Natural killer cell treated with Interleukin-12 subunit alpha and Interleukin-12 subunit beta and Interleukin-15 and Interleukin-18, amount 100 ng/mL, for 72 hours (primary cell): Measurements from ENCODE around the gene MMP10. TPM values are rescaled to one million over a fixed set of nuclear protein-coding genes. Genes with fewer than 3 reads are reported as not detected.

Experiments
- ATAC-seq, 2 donors: fragments of 150-1000 bp; cut with Tn5 transposase in 1 of 2; sonication (Bioruptor Pico), chemical (Tn5 transposase) in 1 of 2; 2 replicates each; pipeline ENCODE4 v1.10.0; 2021
- DNase-seq: peaks from one replicate; pipeline ENCODE4 v3.0.0; 2022; ENCODE audit warnings: low spot score
- H3K27ac Mint-ChIP-seq, 2 donors: 1 replicate in 1 of 2; 2 replicates in 1 of 2; pipeline ENCODE4 v1.8.0; 2022; ENCODE audit warnings: mixed read lengths in 2 of 2, mild to moderate bottlenecking in 1 of 2, moderate library complexity in 1 of 2
- H3K27me3 Mint-ChIP-seq, 2 donors: 1 replicate in 1 of 2; 2 replicates in 1 of 2; pipeline ENCODE4 v1.8.0; 2022; ENCODE audit warnings: mixed read lengths in 2 of 2
- H3K36me3 Mint-ChIP-seq: one replicate; pipeline ENCODE4 v1.8.0; 2022; ENCODE audit warnings: mixed read lengths
- H3K4me1 Mint-ChIP-seq, 2 donors: 1 replicate in 1 of 2; 2 replicates in 1 of 2; pipeline ENCODE4 v1.8.0; 2022; ENCODE audit warnings: low read depth in 2 of 2, mixed read lengths in 2 of 2, mild to moderate bottlenecking in 1 of 2
- H3K4me3 Mint-ChIP-seq: one replicate; pipeline ENCODE4 v1.8.0; 2022; ENCODE audit warnings: mixed read lengths
- H3K9me3 Mint-ChIP-seq: 2 replicates; pipeline ENCODE4 v1.8.0; 2022; ENCODE audit warnings: mixed read lengths
- total RNA-seq, 2 donors: library from RNA; stranded (reverse); gene quantifications; one replicate each; pipeline ENCODE4 v1.2.3, GENCODE V29; 2022

Gene MMP10
- total RNA-seq, 2 donors from 2014 or later: not detected

- Mint-ChIP-seq H3K27me3 (no peaks in the 10 kb centered on the region), H3K36me3 (no peaks in the 10 kb centered on the region), H3K4me1 (no peaks in the 10 kb centered on the region), H3K27ac (no peak within 1 kb of the TSS), H3K9me3 (no peaks in the 10 kb centered on the region), H3K4me3 (no peak within 1 kb of the TSS)
- DNase-seq: no peak
- ATAC-seq: no peak
Measured at GRCh38 chr11:102798012-102798746, 17.8 kb upstream of the MMP10 start, which contains the start of gene MMP1. Gene MMP1 (minus strand): TSS chr11:102798160. CDS start chr11:102798092, 68 bp downstream.

DNA sequence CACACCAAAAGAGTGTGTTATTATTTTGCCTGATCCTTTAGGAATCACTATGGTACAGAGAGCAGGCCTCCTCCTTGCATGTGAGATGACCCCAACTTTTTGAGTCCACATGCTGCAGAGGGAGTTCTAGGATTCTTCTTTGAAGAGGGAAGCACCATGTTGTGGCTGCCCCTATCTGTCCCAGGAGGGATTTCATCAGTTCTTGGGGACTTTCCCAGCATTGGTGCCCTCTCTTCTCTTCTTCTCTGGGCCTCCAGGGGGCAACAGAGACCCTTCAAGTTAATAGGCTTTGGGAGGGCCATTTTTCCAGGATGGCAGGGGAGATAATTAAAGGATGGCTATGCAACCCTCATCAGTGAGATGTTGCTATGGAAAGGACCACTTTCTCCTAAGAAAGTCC lies 14.0 kb upstream of the MMP10 start:
- Mint-ChIP-seq H3K27ac (no peak overlapping the region), H3K27me3 (no peaks in the 10 kb centered on the region), H3K9me3 (no peaks in the 10 kb centered on the region), H3K4me3 (no peak overlapping the region), H3K36me3 (no peaks in the 10 kb centered on the region), H3K4me1 (no peaks in the 10 kb centered on the region)
- ATAC-seq (peak; percentile 36 to 68), DNase-seq (no peak)

DNA sequence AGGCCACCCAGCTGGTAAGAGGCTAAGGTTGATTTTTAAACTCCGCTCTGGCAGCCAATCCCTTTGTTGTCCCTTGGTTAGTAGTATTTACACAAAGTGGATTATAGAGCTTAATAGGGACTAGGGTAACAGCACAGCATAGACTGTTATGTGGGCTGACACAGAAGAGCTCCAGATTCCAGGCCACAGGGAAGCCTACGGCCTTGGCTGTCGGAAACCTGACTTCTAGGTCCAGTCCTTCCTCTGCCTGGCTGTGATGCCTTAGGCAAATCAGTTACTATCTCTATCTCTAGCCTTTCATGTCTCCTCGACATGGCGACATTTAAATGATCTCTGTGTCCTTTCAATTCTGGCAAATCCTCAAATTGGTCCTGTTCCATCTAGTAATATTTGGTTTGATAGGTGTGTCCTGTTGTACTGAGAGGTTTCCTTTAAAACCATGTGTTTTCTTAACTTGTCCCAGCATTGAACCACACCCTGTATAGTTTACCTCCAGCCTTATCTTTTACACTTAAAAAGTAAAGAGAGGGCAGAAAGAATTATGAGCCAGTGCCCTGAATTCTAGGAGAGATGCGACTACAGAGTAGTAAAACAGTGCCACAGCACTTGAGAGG lies 13.4 kb upstream of the MMP10 start:
- no peaks in the 10 kb centered on the region for H3K27me3 Mint-ChIP-seq
- H3K27ac Mint-ChIP-seq: no peak overlapping the region
- ATAC-seq (no peak), DNase-seq (no peak)
- no peaks in the 10 kb centered on the region for H3K4me1 Mint-ChIP-seq
- no peaks in the 10 kb centered on the region for H3K36me3 Mint-ChIP-seq
- no peaks in the 10 kb centered on the region for H3K9me3 Mint-ChIP-seq
- no peak overlapping the region for H3K4me3 Mint-ChIP-seq

DNA sequence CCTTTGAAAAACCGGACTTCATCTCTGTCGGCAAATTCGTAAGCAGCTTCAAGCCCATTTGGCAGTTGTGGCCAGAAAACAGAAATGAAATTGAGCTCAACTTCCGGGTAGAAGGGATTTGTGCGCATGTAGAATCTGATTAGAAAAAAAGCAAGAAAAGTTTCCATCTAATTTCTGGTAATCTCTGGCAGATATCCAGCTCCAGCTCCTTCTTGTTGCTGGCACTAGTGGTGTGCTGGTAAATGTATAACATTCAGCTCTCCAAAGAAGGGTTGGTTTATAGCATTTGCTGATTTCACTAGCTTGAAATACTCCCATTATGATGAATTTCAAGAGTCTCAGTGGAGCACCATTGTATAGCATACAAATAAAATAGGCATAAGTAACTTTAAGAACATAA lies 12.2 kb upstream of the MMP10 start:
- Mint-ChIP-seq H3K27ac (no peak overlapping the region), H3K4me1 (no peaks in the 10 kb centered on the region), H3K27me3 (no peaks in the 10 kb centered on the region), H3K36me3 (no peaks in the 10 kb centered on the region), H3K9me3 (no peaks in the 10 kb centered on the region), H3K4me3 (no peak overlapping the region)
- ATAC-seq: no peak
- no peak for DNase-seq

GRCh38 chr11:102791271-102792036 lies 11.0 kb upstream of the MMP10 start:
- DNase-seq (no peak), ATAC-seq (no peak)
- H3K27ac Mint-ChIP-seq: no peak overlapping the region
- no peak overlapping the region for H3K4me3 Mint-ChIP-seq
- no peaks in the 10 kb centered on the region for H3K27me3 Mint-ChIP-seq
- no peaks in the 10 kb centered on the region for H3K36me3 Mint-ChIP-seq
- H3K4me1 Mint-ChIP-seq: no peaks in the 10 kb centered on the region
- H3K9me3 Mint-ChIP-seq: no peaks in the 10 kb centered on the region

DNA sequence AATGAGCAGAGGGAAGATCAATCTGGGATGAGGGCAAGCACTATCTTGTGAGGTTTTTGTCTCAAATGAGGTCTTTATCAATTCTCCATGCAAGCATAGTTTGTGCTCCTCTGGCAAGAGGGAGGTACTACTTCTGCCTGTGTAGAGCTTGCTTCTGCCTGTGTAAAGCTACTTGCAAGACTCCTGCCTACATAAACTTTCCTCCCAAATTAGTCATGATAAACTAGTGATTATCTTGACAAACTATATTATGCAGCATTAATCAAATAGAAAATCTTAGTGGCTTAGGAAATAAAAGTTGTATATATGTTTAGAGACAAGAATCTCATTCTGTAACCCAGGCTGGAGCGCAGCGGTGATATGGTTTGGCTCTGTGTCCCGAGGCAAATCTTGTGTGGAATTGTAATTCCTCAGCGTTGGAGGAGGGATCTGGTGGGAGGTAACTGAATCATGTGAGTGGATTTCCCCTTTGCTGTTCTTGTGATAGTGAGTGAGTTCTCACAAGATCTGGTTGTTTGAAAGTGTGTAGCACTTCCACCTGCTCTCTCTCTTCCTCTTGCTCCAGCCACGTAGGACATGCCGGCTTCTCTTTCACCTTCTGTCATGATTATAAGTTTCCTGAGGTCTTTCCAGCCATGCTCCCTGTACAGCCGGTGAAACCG lies 8.0 kb upstream of the MMP10 start:
- no peaks in the 10 kb centered on the region for H3K36me3 Mint-ChIP-seq
- ATAC-seq: no peak
- H3K4me1 Mint-ChIP-seq: no peaks in the 10 kb centered on the region
- no peak overlapping the region for H3K4me3 Mint-ChIP-seq
- no peak for DNase-seq
- H3K9me3 Mint-ChIP-seq: peaks cover 4% of the 10 kb centered on the region
- H3K27me3 Mint-ChIP-seq: peaks cover 3 to 7% of the 10 kb centered on the region in 2 donors
- no peak overlapping the region for H3K27ac Mint-ChIP-seq

GRCh38 chr11:102784380-102784779 lies 4.0 kb upstream of the MMP10 start:
- ATAC-seq (no peak), DNase-seq (no peak)
- no peaks in the 10 kb centered on the region for H3K4me1 Mint-ChIP-seq
- H3K4me3 Mint-ChIP-seq: no peak overlapping the region
- peaks cover 7 to 8% of the 10 kb centered on the region in 2 donors for H3K27me3 Mint-ChIP-seq
- H3K36me3 Mint-ChIP-seq: no peaks in the 10 kb centered on the region
- H3K9me3 Mint-ChIP-seq: peaks cover 4% of the 10 kb centered on the region
- H3K27ac Mint-ChIP-seq: no peak overlapping the region

- DNase-seq (no peak), ATAC-seq (no peak)
- Mint-ChIP-seq H3K27ac (no peak overlapping the region), H3K9me3 (peaks cover 4% of the 10 kb centered on the region), H3K4me3 (no peak overlapping the region), H3K4me1 (no peaks in the 10 kb centered on the region), H3K27me3 (peaks cover 7 to 8% of the 10 kb centered on the region in 2 donors), H3K36me3 (no peaks in the 10 kb centered on the region)
Measured at GRCh38 chr11:102783720-102784119, 3.3 kb upstream of the MMP10 start.

DNA sequence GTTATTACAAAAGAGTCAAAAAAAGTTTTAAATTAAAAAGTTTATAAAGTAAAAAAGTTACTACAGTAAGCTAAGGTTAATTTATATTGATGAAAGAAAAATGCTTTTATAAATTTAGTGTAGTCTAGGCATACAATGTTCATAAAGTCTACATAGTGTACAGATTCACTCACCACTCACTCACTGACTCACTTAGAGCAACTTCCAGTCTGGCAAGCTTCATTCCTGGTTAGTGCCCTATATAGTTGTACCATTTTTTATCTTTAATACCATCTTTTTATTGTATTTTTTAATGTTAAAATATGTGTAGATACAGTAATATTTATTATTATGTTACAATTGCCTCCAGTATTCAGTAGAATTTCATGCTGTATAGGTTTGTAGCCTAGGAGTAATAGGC lies 2.6 kb upstream of the MMP10 start:
- Mint-ChIP-seq H3K4me3 (no peak overlapping the region), H3K4me1 (no peaks in the 10 kb centered on the region), H3K36me3 (no peaks in the 10 kb centered on the region), H3K27ac (no peak overlapping the region), H3K27me3 (peaks cover 7 to 8% of the 10 kb centered on the region in 2 donors), H3K9me3 (peaks cover 4% of the 10 kb centered on the region)
- ATAC-seq (no peak), DNase-seq (no peak)

DNA sequence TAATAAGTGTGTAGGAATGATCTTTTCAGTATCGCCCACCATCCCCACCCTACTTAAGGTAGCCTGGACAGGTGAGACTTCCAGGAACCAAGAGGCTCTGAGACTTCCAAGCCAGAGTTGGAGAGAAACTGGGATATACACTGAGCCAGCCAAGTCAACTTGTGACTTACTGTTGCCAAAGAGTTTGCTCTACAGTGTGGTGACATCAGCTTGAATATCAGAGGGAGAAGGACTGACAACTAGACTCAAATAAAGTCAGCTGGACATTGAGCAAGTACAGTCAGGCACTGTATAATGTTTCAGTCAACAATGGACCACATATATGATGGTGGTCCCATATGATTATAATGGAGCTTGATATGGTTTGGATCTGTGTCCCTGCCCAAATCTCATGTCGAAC lies 1.2 kb upstream of the MMP10 start:
- no peaks in the 10 kb centered on the region for H3K4me1 Mint-ChIP-seq
- peaks cover 4% of the 10 kb centered on the region for H3K9me3 Mint-ChIP-seq
- H3K36me3 Mint-ChIP-seq: no peaks in the 10 kb centered on the region
- no peak overlapping the region for H3K4me3 Mint-ChIP-seq
- ATAC-seq (no peak), DNase-seq (no peak)
- peaks cover 7 to 8% of the 10 kb centered on the region in 2 donors for H3K27me3 Mint-ChIP-seq
- no peak overlapping the region for H3K27ac Mint-ChIP-seq

GRCh38 chr11:102776454-102776853 lies 4.0 kb downstream of the MMP10 start:
- no peaks in the 10 kb centered on the region for H3K36me3 Mint-ChIP-seq
- H3K4me1 Mint-ChIP-seq: no peaks in the 10 kb centered on the region
- DNase-seq (no peak), ATAC-seq (no peak)
- no peaks in the 10 kb centered on the region for H3K9me3 Mint-ChIP-seq
- no peak overlapping the region for H3K27ac Mint-ChIP-seq
- peaks cover 2 to 8% of the 10 kb centered on the region in 2 donors for H3K27me3 Mint-ChIP-seq
- no peak overlapping the region for H3K4me3 Mint-ChIP-seq

GRCh38 chr11:102773386-102773785 lies 7.0 kb downstream of the MMP10 start:
- H3K4me1 Mint-ChIP-seq: no peaks in the 10 kb centered on the region
- ATAC-seq (no peak), DNase-seq (no peak)
- H3K9me3 Mint-ChIP-seq: no peaks in the 10 kb centered on the region
- no peak overlapping the region for H3K4me3 Mint-ChIP-seq
- no peaks in the 10 kb centered on the region for H3K36me3 Mint-ChIP-seq
- peaks cover 4 to 19% of the 10 kb centered on the region in 2 donors for H3K27me3 Mint-ChIP-seq
- no peak overlapping the region for H3K27ac Mint-ChIP-seq

GRCh38 chr11:102771351-102771750 lies 9.1 kb downstream of the MMP10 start:
- Mint-ChIP-seq H3K9me3 (no peaks in the 10 kb centered on the region), H3K4me1 (no peaks in the 10 kb centered on the region), H3K27ac (no peak overlapping the region), H3K4me3 (no peak overlapping the region), H3K36me3 (no peaks in the 10 kb centered on the region), H3K27me3 (peaks cover 4 to 19% of the 10 kb centered on the region in 2 donors)
- ATAC-seq (no peak), DNase-seq (no peak)

- DNase-seq: no peak
- Mint-ChIP-seq H3K4me1 (no peaks in the 10 kb centered on the region), H3K36me3 (no peaks in the 10 kb centered on the region), H3K27me3 (peaks cover 4 to 19% of the 10 kb centered on the region in 2 donors), H3K9me3 (no peaks in the 10 kb centered on the region), H3K27ac (no peak overlapping the region), H3K4me3 (no peak overlapping the region)
- no peak for ATAC-seq
Measured at GRCh38 chr11:102770191-102770590, 10.2 kb downstream of the MMP10 start.
